Measurements from ENCODE around the gene AGPAT3.

GRCh38 chr21:44012474-44013379 lies 147.7 kb downstream of the AGPAT3 start:
- TF ChIP-seq CTCF (IDR thresholded peaks at IDR 0.05) (peak in 5 of 6 experiments; percentile 18 to 62 (median 21)), EP300 (IDR thresholded peaks at IDR 0.05) (no peak)

Measured in upper lobe of left lung (tissue), 4 donors.